Measurements from ENCODE around the gene CDC25A. TPM values are rescaled to one million over a fixed set of nuclear protein-coding genes. Genes with fewer than 3 reads are reported as not detected.

Gene CDC25A
- total and polyA plus RNA-seq, 2 of the 13 experiments (the other 11 are each of a cell fraction or from before 2014, with no cell fraction given), result 7.9 to 45.4 TPM

GRCh38 chr3:48219543-48219942, 31.3 kb upstream of the CDC25A start:
- H3K4me1 ChIP-seq (ENCODE audit: insufficient read depth, low read length), result peaks cover 74% of the 10 kb centered on the region
- no peaks in the 10 kb centered on the region; a peak in 3 of 5 replicates for H3K27me3 ChIP-seq (ENCODE audit: control insufficient read depth in 1 of 2, insufficient read depth in 2 of 2, low read length in 2 of 2)
- no peak overlapping the region for H3K4me3 ChIP-seq (replicated peaks in 1 of 3; ENCODE audit: insufficient read depth in 1 of 3, low read depth in 2 of 3, low read length in 3 of 3)
- no peaks in the 10 kb centered on the region for H3K9me3 ChIP-seq (ENCODE audit: low read length)
- no peaks in the 10 kb centered on the region for H4K20me1 ChIP-seq (ENCODE audit: insufficient read depth, low read length)
- ChIA-PET POLR2A (no interaction called here), CTCF (ENCODE audit: low intra/inter-chr PET ratio, low total read pairs) (no interaction called here)
- no peak for ATAC-seq
- no peak overlapping the region for H3K9ac ChIP-seq (ENCODE audit: insufficient read depth, low read depth, low read length)
- no peaks in the 10 kb centered on the region for H3K79me2 ChIP-seq (ENCODE audit: insufficient read depth, low read length)
- no peak overlapping the region for H2AFZ ChIP-seq (ENCODE audit: low read length)
- no peak overlapping the region for H3K4me2 ChIP-seq (ENCODE audit: low read depth, low read length)
- FAIRE-seq, result no peak
- no peaks in the 10 kb centered on the region for H3K36me3 ChIP-seq (replicated peaks in 1 of 2; ENCODE audit: control insufficient read depth in 1 of 2, insufficient read depth in 2 of 2, low read length in 2 of 2)
- in situ Hi-C loops (cut with HindIII; ENCODE audit: extremely low pct_ligation_motif_present, low pct_unique_long_range_greater_than_20kb) (no loop called here), intact Hi-C loops (cut with micrococcal nuclease; ENCODE audit: unreplicated experiment) (no loop called here)
- H3K27ac ChIP-seq (ENCODE audit: extremely low read length, insufficient read depth, low read length), result no peak overlapping the region
- no peak for DNase-seq (ENCODE audit: low spot score)
- WGBS (ENCODE audit: low lambda C conversion rate), result 54% methylated on average over 2 of the region's 3 CpGs
- no TSS peak for BruUV-seq (replicated peaks)
- TF ChIP-seq ZNF574 (CRISPR knock-in tag; IDR thresholded peaks at IDR 0.05), result no peak
- TF ChIP-seq CREBL2 (CRISPR knock-in tag; IDR thresholded peaks at IDR 0.05; ENCODE audit: borderline replicate concordance), result no peak
- TF ChIP-seq ZNF691 (CRISPR knock-in tag; IDR thresholded peaks at IDR 0.05; ENCODE audit: borderline replicate concordance, low read depth), result peak; percentile 67; the same call in 1 of the 2 replicates
- TF ChIP-seq SP4 (CRISPR knock-in tag; IDR thresholded peaks at IDR 0.05), result no peak

GRCh38 chr3:48218537-48218936, 30.3 kb upstream of the CDC25A start:
- DNase-seq (ENCODE audit: low spot score) (no peak), FAIRE-seq (no peak), ATAC-seq (no peak)
- intact Hi-C loops (cut with micrococcal nuclease; ENCODE audit: unreplicated experiment) (no loop called here), in situ Hi-C loops (cut with HindIII; ENCODE audit: extremely low pct_ligation_motif_present, low pct_unique_long_range_greater_than_20kb) (no loop called here)
- no peak overlapping the region for H3K9ac ChIP-seq (ENCODE audit: insufficient read depth, low read depth, low read length)
- H3K4me3 ChIP-seq (replicated peaks in 1 of 3; ENCODE audit: insufficient read depth in 1 of 3, low read depth in 2 of 3, low read length in 3 of 3), result no peak overlapping the region
- no peak overlapping the region for H3K27ac ChIP-seq (ENCODE audit: extremely low read length, insufficient read depth, low read length)
- H3K79me2 ChIP-seq (ENCODE audit: insufficient read depth, low read length), result no peaks in the 10 kb centered on the region
- WGBS (ENCODE audit: low lambda C conversion rate), result 29% methylated on average over 5 of the region's 5 CpGs
- BruUV-seq (replicated peaks), result no TSS peak
- no peaks in the 10 kb centered on the region for H4K20me1 ChIP-seq (ENCODE audit: insufficient read depth, low read length)
- no peak overlapping the region for H2AFZ ChIP-seq (ENCODE audit: low read length)
- H3K36me3 ChIP-seq (replicated peaks in 1 of 2; ENCODE audit: control insufficient read depth in 1 of 2, insufficient read depth in 2 of 2, low read length in 2 of 2), result no peaks in the 10 kb centered on the region
- H3K9me3 ChIP-seq (ENCODE audit: low read length), result no peaks in the 10 kb centered on the region
- CTCF ChIA-PET (ENCODE audit: low intra/inter-chr PET ratio, low total read pairs), result no interaction called here
- no peaks in the 10 kb centered on the region; a peak in 2 of 5 replicates for H3K27me3 ChIP-seq (ENCODE audit: control insufficient read depth in 1 of 2, insufficient read depth in 2 of 2, low read length in 2 of 2)
- H3K4me2 ChIP-seq (ENCODE audit: low read depth, low read length), result no peak overlapping the region
- TF ChIP-seq RARA (CRISPR knock-in tag; IDR thresholded peaks at IDR 0.05) (peak; percentile 86), NFIC (IDR thresholded peaks at IDR 0.05; ENCODE audit: low read length) (no peak), ZNF207 (IDR thresholded peaks at IDR 0.05; ENCODE audit: borderline replicate concordance) (no peak), PAWR (CRISPR knock-in tag; IDR thresholded peaks at IDR 0.05; ENCODE audit: borderline replicate concordance) (no peak), ZNF547 (CRISPR knock-in tag; IDR thresholded peaks at IDR 0.05) (no peak), TBL1XR1 (IDR thresholded peaks at IDR 0.05; ENCODE audit: borderline replicate concordance, low read length, partially characterized antibody) (peak; percentile 72), SKI (IDR thresholded peaks at IDR 0.05; ENCODE audit: partially characterized antibody) (peak; percentile 84), ZNF556 (CRISPR knock-in tag; IDR thresholded peaks at IDR 0.05; ENCODE audit: borderline replicate concordance) (no peak), BCL6 (CRISPR knock-in tag; IDR thresholded peaks at IDR 0.05) (0 out of 2 replicates have a peak, but pooled peaks have one; percentile 20), U2AF1 (optimal IDR thresholded peaks at IDR 0.05; ENCODE audit: low read depth, low read length) (no peak)
- H3K4me1 ChIP-seq (ENCODE audit: insufficient read depth, low read length), result peaks cover 70% of the 10 kb centered on the region
- POLR2A ChIA-PET, result no interaction called here
